ENCODE data around the gene BTAF1. TPM values are rescaled to one million over a fixed set of nuclear protein-coding genes. Genes with fewer than 3 reads are reported as not detected.
"Not testable (repeated sequence)": the region's sequence is repeated elsewhere in the genome, so short reads cannot be mapped to it uniquely, and the experiment has no call there.

BTAF1 gene
- total RNA-seq, 2 donors from 2014 or later, result 66.8 to 68.9 TPM

DNA sequence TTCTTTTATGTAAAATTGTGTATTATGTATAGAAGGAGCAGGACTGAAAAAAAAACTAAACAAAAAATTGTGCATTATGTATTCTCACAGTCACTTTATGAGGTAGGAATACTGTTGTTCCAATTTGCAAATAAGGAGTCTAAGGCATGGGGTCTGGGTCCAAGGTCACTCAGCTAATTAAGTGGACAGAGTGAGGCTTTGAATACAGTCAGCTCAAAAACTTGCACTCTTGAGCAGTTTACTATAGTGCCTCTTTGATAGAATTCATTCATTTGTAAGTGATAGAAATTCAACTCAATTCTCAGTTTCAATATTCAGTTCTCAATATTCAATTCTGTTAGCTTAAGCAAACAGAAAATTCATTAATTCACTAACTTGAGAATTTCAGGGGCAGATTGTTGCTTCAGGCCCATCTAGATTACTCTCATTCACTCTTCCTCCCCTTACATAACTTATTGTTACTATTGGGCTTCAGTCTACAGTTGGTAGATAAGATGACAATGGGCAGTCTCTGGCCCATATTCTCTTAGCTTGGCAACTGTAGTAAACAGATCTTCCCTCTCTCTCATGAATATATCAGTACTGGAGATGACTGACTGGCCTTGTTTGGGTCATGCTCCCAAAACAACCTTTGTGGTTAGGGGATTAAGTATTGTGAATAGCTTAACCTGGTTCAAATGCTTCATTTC, 86.6 kb downstream of the BTAF1 start:
- H3K9me3 ChIP-seq (ENCODE audit: control insufficient read depth, low read length, poor library complexity, severe bottlenecking), result peaks cover 3% of the 10 kb centered on the region
- H3K4me3 Mint-ChIP-seq, result no peak overlapping the region
- ATAC-seq (no peak), DNase-seq (no peak)
- H3K36me3 Mint-ChIP-seq (ENCODE audit: low read depth), result peaks cover 2% of the 10 kb centered on the region
- H3K27me3 Mint-ChIP-seq, result no peaks in the 10 kb centered on the region
- peak overlapping the region; percentile 16 for H3K27ac Mint-ChIP-seq
- H3K4me1 Mint-ChIP-seq, result peaks cover 8% of the 10 kb centered on the region

DNA sequence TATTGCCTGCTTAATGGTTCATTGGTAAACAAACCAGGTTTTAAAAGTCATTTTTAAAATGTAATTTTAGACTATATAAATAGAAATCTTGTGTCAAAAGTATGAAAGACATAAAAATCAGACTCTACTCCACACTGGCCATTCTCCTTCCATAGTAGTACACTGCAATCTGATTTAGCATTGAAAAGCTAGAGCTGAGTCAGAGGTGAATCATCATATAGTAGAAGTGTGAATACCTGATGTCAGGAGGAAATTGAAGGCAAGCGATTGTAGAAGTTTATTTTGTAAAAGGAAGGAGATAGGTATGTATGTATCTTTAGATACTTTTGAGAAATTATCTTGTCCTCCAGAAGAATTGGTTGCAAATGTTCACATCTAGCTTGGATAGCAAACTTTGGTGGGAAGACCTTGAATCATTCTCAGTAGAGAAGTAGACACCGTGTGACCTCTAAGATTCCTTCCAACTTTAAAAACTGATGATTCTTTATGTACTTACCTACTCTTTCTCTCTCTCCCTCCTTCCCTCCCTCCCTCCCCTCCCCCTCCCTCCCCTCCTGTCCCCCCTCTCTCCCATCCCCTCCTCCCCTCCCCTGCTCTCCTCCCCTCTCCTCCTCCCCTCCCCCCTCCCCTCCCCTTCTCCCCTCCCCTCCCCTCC, 88.1 kb downstream of the BTAF1 start:
- ATAC-seq, result no peak
- Mint-ChIP-seq H3K27ac (no peak overlapping the region), H3K36me3 (ENCODE audit: low read depth) (peaks cover 4% of the 10 kb centered on the region)

DNA sequence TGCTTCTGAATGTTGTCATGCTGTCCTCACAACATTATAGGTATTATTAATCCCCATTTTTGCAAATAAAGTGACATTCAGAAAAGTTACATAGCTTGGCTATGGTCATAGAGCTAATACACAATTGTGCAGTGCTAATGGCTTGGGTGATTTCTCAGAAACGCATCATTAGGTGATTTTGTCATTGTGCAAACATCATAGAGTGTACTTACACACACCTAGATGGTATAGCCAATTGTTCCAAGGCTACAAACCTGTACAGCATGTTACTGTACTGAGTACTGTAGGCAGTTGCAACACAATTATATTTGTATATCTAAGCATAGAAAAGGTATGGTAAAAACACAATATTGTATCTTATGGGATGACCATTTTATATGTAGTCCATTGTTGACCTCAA, 91.0 kb downstream of the BTAF1 start:
- peaks cover 3% of the 10 kb centered on the region for H3K9me3 ChIP-seq (ENCODE audit: control insufficient read depth, low read length, poor library complexity, severe bottlenecking)
- no peak for DNase-seq
- Mint-ChIP-seq H3K27ac (no peak overlapping the region), H3K4me1 (peaks cover 3% of the 10 kb centered on the region), H3K36me3 (ENCODE audit: low read depth) (peaks cover 15% of the 10 kb centered on the region), H3K27me3 (no peaks in the 10 kb centered on the region), H3K4me3 (no peak overlapping the region)
- no peak for ATAC-seq

More for the DNA sequence above, 88.1 kb downstream of the BTAF1 start:
- Mint-ChIP-seq H3K4me1 (peaks cover 6% of the 10 kb centered on the region), H3K27me3 (no peaks in the 10 kb centered on the region), H3K4me3 (no peak overlapping the region)
- DNase-seq, result no peak
- peaks cover 3% of the 10 kb centered on the region for H3K9me3 ChIP-seq (ENCODE audit: control insufficient read depth, low read length, poor library complexity, severe bottlenecking)

DNA sequence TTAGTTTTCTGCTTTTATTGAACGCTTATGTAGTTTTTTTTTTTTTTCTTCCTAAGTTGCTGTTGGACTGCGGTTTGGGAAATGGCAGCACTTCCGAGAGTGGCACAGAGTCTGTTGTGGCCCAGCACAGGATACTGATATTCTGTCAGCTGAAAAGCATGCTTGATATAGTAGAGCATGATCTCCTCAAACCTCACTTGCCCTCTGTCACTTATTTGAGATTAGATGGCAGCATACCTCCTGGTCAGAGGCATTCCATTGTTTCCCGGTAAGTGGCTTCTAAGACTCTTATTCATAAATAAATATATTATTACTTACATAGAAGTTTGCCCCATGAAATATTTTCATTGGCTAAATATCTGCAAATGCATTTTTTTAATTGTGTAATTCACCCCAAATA, 101.1 kb downstream of the BTAF1 start:
- H3K9me3 ChIP-seq (ENCODE audit: control insufficient read depth, low read length, poor library complexity, severe bottlenecking), result no peaks in the 10 kb centered on the region
- DNase-seq (no peak), ATAC-seq (no peak)
- H3K27me3 Mint-ChIP-seq, result no peaks in the 10 kb centered on the region
- no peak overlapping the region for H3K4me3 Mint-ChIP-seq
- no peak overlapping the region for H3K27ac Mint-ChIP-seq
- peaks cover 12% of the 10 kb centered on the region for H3K36me3 Mint-ChIP-seq (ENCODE audit: low read depth)
- H3K4me1 Mint-ChIP-seq, result no peaks in the 10 kb centered on the region

DNA sequence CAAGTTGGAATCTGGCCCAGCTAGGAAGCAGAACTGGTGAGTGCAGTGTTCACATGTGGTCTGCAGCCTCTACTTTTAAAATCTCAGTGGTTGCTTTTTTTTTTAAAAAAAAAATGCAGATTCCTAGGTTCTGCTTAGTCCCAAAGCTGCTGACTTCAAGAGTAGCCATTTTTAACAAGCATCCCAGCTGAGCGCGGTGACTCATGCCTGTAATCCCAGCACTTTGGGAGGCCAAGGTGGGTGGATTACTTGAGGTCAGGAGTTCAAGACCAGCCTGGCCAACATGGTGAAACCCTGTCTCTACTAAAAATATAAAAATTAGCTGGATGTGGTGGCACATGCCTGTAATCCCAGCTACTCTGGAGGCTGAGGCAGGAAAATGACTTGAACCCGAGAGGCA, 101.8 kb downstream of the BTAF1 start:
- not testable (repeated sequence) for H3K27ac Mint-ChIP-seq

DNA sequence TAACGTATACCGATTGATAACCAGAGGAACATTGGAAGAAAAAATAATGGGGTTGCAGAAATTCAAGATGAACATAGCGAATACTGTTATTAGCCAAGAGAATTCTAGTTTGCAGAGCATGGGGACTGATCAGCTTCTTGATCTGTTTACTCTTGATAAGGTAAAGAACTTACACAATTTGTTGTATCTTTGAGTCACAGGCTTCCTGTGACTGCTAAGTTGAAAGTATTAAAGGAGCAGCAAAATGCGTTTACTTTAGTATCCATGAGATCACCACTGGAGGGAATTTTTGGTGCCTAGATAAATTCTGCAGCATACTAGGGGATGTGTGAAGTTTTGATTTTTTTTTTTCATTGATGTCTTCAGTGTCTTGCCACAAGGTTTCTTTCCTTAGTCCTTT, 103.6 kb downstream of the BTAF1 start:
- Mint-ChIP-seq H3K4me3 (no peak overlapping the region), H3K27ac (no peak overlapping the region), H3K4me1 (peaks cover 2% of the 10 kb centered on the region), H3K27me3 (no peaks in the 10 kb centered on the region), H3K36me3 (ENCODE audit: low read depth) (peaks cover 15% of the 10 kb centered on the region)
- no peaks in the 10 kb centered on the region for H3K9me3 ChIP-seq (ENCODE audit: control insufficient read depth, low read length, poor library complexity, severe bottlenecking)
- ATAC-seq (no peak), DNase-seq (no peak)

More for the DNA sequence above, 101.8 kb downstream of the BTAF1 start:
- H3K4me3 Mint-ChIP-seq; H3K9me3 ChIP-seq (ENCODE audit: control insufficient read depth, low read length, poor library complexity, severe bottlenecking); H3K4me1 Mint-ChIP-seq; DNase-seq; H3K27me3 Mint-ChIP-seq; ATAC-seq: not testable (repeated sequence)
- peaks cover 12% of the 10 kb centered on the region for H3K36me3 Mint-ChIP-seq (ENCODE audit: low read depth)

DNA sequence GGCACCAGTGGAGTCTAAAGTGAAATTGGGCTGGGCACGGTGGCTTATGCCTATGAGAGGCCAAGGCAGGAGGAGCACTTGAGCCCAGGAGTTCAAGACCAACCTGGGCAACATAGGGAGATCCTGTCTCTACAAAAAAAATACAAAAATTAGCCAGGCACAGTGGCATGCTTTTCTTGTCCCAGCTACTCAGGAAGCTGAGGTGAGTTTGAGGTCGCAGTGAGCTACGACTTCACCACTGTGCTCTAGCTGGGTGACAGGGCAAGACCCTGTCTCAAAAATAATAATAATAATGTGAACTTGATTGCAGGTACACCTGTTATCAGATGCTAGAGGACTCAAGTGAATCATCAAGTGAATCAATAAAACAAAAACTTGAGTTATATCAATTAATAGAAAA, 108.0 kb downstream of the BTAF1 start:
- peaks cover 16% of the 10 kb centered on the region for H3K36me3 Mint-ChIP-seq (ENCODE audit: low read depth)
- ATAC-seq (no peak), DNase-seq (no peak)
- H3K4me1 Mint-ChIP-seq, result peaks cover 2% of the 10 kb centered on the region
- no peaks in the 10 kb centered on the region for H3K27me3 Mint-ChIP-seq
- H3K4me3 Mint-ChIP-seq, result no peak overlapping the region
- no peak overlapping the region for H3K27ac Mint-ChIP-seq
- no peaks in the 10 kb centered on the region for H3K9me3 ChIP-seq (ENCODE audit: control insufficient read depth, low read length, poor library complexity, severe bottlenecking)

DNA sequence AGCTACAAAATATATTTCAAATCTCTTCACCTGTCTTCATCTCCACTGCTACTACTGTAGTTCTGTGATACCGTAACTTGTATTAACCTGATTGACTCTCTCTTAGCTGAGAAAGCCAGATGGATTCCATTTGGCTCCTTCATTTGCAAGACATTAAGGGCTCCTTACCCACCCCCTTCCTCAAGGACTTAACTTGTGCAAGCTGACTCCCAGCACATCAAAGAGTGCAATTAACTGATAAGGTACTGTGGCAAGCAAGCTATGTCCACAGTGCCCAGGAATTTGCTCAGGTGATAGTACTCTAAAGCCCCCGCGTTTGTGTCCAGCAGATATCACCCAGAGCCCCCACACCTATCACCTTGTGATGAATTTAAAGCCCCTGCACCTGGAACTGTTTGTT, 109.5 kb downstream of the BTAF1 start:
- H3K27me3 Mint-ChIP-seq; H3K27ac Mint-ChIP-seq; DNase-seq; ATAC-seq; H3K4me1 Mint-ChIP-seq; H3K9me3 ChIP-seq (ENCODE audit: control insufficient read depth, low read length, poor library complexity, severe bottlenecking); H3K36me3 Mint-ChIP-seq (ENCODE audit: low read depth); H3K4me3 Mint-ChIP-seq: not testable (repeated sequence)

DNA sequence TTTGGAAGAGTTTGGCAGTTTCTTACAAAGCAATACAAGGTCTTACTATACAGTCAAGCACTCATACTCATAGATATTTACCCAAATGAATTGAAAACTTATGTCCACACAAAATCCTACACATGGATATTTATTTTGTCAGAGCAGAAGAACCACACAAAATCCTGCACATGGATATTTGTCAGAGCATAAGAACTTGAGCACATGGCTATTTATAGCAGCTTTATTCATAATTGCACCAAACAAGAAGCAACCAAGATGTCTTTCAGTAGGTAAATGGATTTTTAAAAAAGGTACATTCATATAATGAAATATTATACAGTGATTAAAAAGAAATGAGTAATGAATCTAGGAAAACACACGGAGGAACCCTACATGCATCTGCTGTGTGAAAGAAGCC, 115.4 kb downstream of the BTAF1 start:
- Mint-ChIP-seq H3K4me1 (no peaks in the 10 kb centered on the region), H3K27me3 (no peaks in the 10 kb centered on the region), H3K27ac (no peak overlapping the region), H3K36me3 (ENCODE audit: low read depth) (no peaks in the 10 kb centered on the region), H3K4me3 (no peak overlapping the region)
- H3K9me3 ChIP-seq (ENCODE audit: control insufficient read depth, low read length, poor library complexity, severe bottlenecking), result no peaks in the 10 kb centered on the region
- DNase-seq, result no peak
- no peak for ATAC-seq

DNA sequence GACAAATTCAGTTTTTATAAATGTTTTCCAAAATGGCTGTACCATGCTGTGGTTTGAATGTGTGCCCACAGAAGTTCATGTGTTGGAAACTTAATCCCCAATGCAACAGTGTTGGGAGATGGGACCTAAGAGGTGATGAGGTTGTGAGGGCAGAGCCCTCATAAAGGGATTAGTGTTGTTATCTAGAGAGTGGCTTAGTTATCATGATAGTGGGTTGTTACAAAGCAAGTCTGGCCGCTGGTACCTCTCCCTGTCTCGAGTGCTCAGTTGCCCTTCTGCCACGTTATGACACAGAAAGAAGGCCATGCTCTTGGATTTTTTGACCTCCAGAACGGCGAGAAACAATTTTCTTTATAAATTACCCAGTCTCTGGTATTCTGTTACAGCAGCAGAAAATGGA, 119.0 kb downstream of the BTAF1 start:
- ATAC-seq (no peak), DNase-seq (no peak)
- no peaks in the 10 kb centered on the region for H3K36me3 Mint-ChIP-seq (ENCODE audit: low read depth)
- peaks cover 3% of the 10 kb centered on the region for H3K4me1 Mint-ChIP-seq
- no peaks in the 10 kb centered on the region for H3K27me3 Mint-ChIP-seq
- H3K9me3 ChIP-seq (ENCODE audit: control insufficient read depth, low read length, poor library complexity, severe bottlenecking), result no peaks in the 10 kb centered on the region
- H3K27ac Mint-ChIP-seq, result no peak overlapping the region
- H3K4me3 Mint-ChIP-seq, result no peak overlapping the region

DNA sequence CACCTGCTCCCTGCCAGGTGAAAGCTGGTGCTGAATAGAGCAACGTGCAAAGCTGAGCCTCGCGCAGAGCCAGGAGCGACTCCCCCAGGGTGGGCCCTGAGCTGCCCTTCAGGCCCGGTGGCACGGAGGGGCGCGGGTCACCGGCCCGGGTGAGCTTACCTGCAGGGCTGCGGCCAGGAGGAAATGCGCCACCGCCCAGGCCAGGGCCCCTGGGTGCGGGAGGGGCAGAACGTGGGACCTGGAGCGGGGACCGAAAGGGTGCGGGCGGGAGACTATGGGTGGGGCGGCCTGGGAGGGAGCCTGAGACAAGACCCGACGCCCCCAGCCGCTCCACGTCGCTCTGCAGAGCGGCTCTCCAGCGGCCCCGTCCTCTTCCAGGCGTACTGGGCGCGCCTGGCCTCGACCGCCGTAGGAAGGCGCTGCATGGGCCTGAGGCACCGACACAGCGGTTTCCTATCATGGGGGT, 122.1 kb downstream of the BTAF1 start:
- H3K9me3 ChIP-seq (ENCODE audit: control insufficient read depth, low read length, poor library complexity, severe bottlenecking), result no peaks in the 10 kb centered on the region
- H3K4me1 Mint-ChIP-seq, result peaks cover 14% of the 10 kb centered on the region
- DNase-seq, result no peak
- no peaks in the 10 kb centered on the region for H3K36me3 Mint-ChIP-seq (ENCODE audit: low read depth)
- no peaks in the 10 kb centered on the region for H3K27me3 Mint-ChIP-seq
- no peak overlapping the region for H3K4me3 Mint-ChIP-seq
- H3K27ac Mint-ChIP-seq, result no peak overlapping the region
- ATAC-seq, result no peak

DNA sequence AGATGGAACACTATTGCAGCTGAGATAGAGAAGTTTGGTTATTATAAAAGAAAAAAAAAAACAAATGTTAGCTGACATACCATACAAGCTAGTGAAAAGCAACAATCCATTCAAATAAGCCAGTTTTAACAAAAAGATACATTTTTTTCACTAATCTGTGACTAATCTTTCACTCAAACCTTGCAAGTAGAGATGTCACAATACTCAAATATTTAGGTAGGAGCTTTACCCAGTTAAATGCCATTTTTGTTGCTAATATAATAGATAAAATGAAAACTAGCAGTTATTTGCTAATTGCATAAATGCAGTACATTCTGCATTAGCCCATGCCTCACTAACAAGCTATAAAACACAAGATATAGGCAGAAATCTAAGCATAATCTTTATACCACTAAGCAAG, 123.6 kb downstream of the BTAF1 start:
- no peaks in the 10 kb centered on the region for H3K9me3 ChIP-seq (ENCODE audit: control insufficient read depth, low read length, poor library complexity, severe bottlenecking)
- Mint-ChIP-seq H3K36me3 (ENCODE audit: low read depth) (no peaks in the 10 kb centered on the region), H3K4me1 (peaks cover 14% of the 10 kb centered on the region), H3K27ac (peak overlapping the region; percentile 72), H3K27me3 (no peaks in the 10 kb centered on the region), H3K4me3 (no peak overlapping the region)
- ATAC-seq (no peak), DNase-seq (no peak)

DNA sequence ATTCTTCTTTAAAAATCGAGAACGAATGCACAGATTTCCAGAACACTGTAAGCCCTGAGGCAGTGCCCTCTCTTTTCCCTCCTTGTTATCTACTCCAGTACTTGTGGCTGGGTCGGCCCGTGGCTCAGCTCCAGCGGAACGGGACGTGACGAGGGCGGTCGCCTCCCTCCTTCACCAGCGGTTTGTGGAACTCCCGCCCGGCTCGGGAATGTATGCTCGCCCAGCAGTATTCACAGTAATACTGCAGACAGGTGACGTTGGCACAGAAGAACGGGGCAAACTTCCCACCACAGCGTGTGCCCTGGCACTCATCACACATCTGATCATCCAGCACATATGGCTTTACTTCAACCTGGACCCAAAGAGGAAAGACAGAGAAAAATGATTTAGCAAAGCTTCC, 128.5 kb downstream of the BTAF1 start:
- H3K27ac Mint-ChIP-seq, result no peak overlapping the region
- H3K36me3 Mint-ChIP-seq (ENCODE audit: low read depth), result no peaks in the 10 kb centered on the region
- DNase-seq (no peak), ATAC-seq (no peak)
- no peak overlapping the region for H3K4me3 Mint-ChIP-seq
- H3K27me3 Mint-ChIP-seq, result no peaks in the 10 kb centered on the region
- H3K4me1 Mint-ChIP-seq, result peaks cover 18% of the 10 kb centered on the region
- H3K9me3 ChIP-seq (ENCODE audit: control insufficient read depth, low read length, poor library complexity, severe bottlenecking), result no peaks in the 10 kb centered on the region

DNA sequence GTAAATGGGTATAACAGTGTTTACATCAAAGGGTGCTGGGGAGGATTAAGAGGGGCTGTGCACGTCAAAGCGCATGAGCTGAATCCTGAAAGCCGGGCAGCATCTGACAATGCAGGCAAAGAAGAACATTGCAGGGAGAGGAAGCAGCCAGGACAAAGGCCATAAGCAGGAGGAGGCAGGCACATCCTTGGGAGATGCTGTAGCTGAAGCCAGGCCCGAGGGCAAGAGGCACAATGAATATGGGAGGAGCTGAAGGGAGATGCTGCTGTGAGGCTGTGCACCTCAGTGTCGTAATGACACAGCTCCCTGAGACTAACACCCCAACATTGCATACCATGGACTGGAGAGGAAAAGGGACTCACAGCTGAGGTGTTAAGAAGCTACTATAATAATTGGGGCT, 129.2 kb downstream of the BTAF1 start:
- Mint-ChIP-seq H3K4me1 (peaks cover 16% of the 10 kb centered on the region), H3K36me3 (ENCODE audit: low read depth) (no peaks in the 10 kb centered on the region), H3K27me3 (no peaks in the 10 kb centered on the region), H3K27ac (no peak overlapping the region), H3K4me3 (no peak overlapping the region)
- no peak for DNase-seq
- ATAC-seq, result no peak
- no peaks in the 10 kb centered on the region for H3K9me3 ChIP-seq (ENCODE audit: control insufficient read depth, low read length, poor library complexity, severe bottlenecking)

All from T-helper 17 cell (primary cell).